ENCODE results near the gene PIGU. TPM values are rescaled to one million over a fixed set of nuclear protein-coding genes. Genes with fewer than 3 reads are reported as not detected.

PIGU gene
- total and polyA plus RNA-seq, 2 of the 13 experiments (the other 11 are each of a cell fraction or from before 2014, with no cell fraction given): 45.5 to 231 TPM

DNA sequence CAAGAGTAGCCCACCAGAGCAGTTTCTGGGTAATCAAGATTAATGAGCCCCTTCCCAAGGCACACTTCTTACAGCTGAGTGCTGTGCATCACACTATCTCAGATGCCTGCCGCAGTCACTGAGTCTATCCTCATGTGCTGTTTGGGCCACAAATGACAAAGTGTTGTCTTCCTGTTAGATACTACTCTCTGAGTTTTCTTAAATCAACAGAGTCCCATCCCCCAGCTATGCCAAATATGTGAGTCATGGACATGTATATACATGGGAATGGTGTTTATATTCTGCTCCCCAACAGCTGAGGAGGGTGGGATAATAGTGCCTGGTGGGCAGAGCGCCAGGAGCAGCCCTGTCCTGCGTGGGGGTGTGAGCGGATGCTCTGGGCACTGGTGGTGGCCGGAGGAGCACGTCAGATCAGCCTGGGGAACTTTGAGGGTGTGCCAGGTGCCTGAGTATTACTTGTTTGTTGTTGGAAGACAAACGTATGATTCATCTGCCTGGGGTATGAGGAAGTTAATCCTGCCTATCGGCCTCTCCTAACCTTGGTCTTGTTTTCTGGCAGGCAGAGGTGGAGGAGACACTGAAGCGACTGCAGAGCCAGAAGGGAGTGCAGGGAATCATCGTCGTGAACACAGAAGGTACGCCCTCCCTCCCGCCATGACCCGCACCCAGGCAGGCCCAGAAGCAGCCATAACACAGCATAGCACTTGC lies 151.0 kb downstream of the PIGU start (continued):
- TF ChIP-seq, protein P1, sequence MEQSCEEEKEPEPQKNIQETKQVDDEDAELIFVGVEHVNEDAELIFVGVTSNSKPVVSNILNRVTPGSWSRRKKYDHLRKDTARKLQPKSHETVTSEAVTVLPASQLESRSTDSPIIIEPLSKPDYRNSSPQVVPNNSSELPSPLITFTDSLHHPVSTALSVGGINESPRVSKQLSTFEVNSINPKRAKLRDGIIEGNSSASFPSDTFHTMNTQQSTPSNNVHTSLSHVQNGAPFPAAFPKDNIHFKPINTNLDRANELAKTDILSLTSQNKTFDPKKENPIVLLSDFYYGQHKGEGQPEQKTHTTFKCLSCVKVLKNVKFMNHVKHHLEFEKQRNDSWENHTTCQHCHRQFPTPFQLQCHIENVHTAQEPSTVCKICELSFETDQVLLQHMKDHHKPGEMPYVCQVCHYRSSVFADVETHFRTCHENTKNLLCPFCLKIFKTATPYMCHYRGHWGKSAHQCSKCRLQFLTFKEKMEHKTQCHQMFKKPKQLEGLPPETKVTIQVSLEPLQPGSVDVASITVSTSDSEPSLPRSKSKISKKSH (CRISPR knock-in tag; IDR thresholded peaks at IDR 0.05; ENCODE audit: borderline replicate concordance): no peak
- TF ChIP-seq POLR2A (IDR thresholded peaks at IDR 0.05; ENCODE audit: insufficient read depth in 1 of 2, low read depth in 2 of 2, low read length in 2 of 2): no peak; a peak in 1 of 4 replicates
- no peak for TF ChIP-seq IRF9 (CRISPR knock-in tag; IDR thresholded peaks at IDR 0.05; ENCODE audit: borderline replicate concordance)
- TF ChIP-seq ZNF230 (CRISPR knock-in tag; IDR thresholded peaks at IDR 0.05): no peak; the same call in 1 of the 2 replicates
- no peak for TF ChIP-seq MTF1 (CRISPR knock-in tag; IDR thresholded peaks at IDR 0.05)
- no peak for TF ChIP-seq ISX (CRISPR knock-in tag; conservative IDR thresholded peaks at IDR 0.05)
- TF ChIP-seq ZNF562 (CRISPR knock-in tag; IDR thresholded peaks at IDR 0.05; ENCODE audit: borderline replicate concordance): no peak
- no peak; the same call in none of the 2 replicates for TF ChIP-seq KAT7 (CRISPR knock-in tag; IDR thresholded peaks at IDR 0.05; ENCODE audit: borderline replicate concordance)
- TF ChIP-seq RNF219 (CRISPR knock-in tag; IDR thresholded peaks at IDR 0.05): no peak
- no peak; the same call in 1 of the 2 replicates for TF ChIP-seq ETV6 (CRISPR knock-in tag; conservative IDR thresholded peaks at IDR 0.05)
- TF ChIP-seq, protein P2, sequence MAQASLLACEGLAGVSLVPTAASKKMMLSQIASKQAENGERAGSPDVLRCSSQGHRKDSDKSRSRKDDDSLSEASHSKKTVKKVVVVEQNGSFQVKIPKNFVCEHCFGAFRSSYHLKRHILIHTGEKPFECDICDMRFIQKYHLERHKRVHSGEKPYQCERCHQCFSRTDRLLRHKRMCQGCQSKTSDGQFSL (CRISPR knock-in tag; IDR thresholded peaks at IDR 0.05): peak; percentile 66; the same call in 1 of the 2 replicates
- peak; percentile 58; the same call in 1 of the 2 replicates for TF ChIP-seq ZMYM3 (CRISPR knock-in tag; IDR thresholded peaks at IDR 0.05)
- TF ChIP-seq ZNF501 (CRISPR knock-in tag; IDR thresholded peaks at IDR 0.05): peak; percentile 98
- no peak for TF ChIP-seq ZNF333 (CRISPR knock-in tag; IDR thresholded peaks at IDR 0.05; ENCODE audit: borderline replicate concordance)
- peak; percentile 78 for TF ChIP-seq ZBTB3 (CRISPR knock-in tag; IDR thresholded peaks at IDR 0.05; ENCODE audit: borderline replicate concordance, low read depth)
- TF ChIP-seq ZNF816 (CRISPR knock-in tag; IDR thresholded peaks at IDR 0.05; ENCODE audit: borderline replicate concordance): peak; percentile 95
- peak; percentile 66; the same call in 1 of the 2 replicates for TF ChIP-seq GFI1 (CRISPR knock-in tag; IDR thresholded peaks at IDR 0.05; ENCODE audit: borderline replicate concordance)
- no peak for TF ChIP-seq CBX2 (IDR thresholded peaks at IDR 0.05; ENCODE audit: low read depth, low read length)
- peak; percentile 70; the same call in 1 of the 2 replicates for TF ChIP-seq CBX2 (CRISPR knock-in tag; IDR thresholded peaks at IDR 0.05; ENCODE audit: low read depth)
- TF ChIP-seq TRIM24 (CRISPR knock-in tag; IDR thresholded peaks at IDR 0.05): no peak
- TF ChIP-seq STAT6 (CRISPR knock-in tag; IDR thresholded peaks at IDR 0.05; ENCODE audit: borderline replicate concordance): peak; percentile 96; the same call in 1 of the 2 replicates
